Activated CD4-positive, alpha-beta memory T cell treated with anti-CD3 and anti-CD28 coated beads for 36 hours (primary cell): ENCODE results near the gene PEMT. TPM values are rescaled to one million over a fixed set of nuclear protein-coding genes. Genes with fewer than 3 reads are reported as not detected.
A peak's percentile ranks its signal among the peaks of the same experiment; 100 is the strongest.

ENCODE experiments used
- CTCF ChIA-PET: fragments of 350-600 bp; sonication (Branson Sonifier 250); formaldehyde crosslinking; loops from one replicate; lab custom pipeline; 2021; ENCODE audit warnings: antibody characterized with exemption, inconsistent platforms; lab: Charles Lee
- POLR2A ChIA-PET: fragments of 350-600 bp; sonication (Branson Sonifier 250); formaldehyde crosslinking; loops from one replicate; lab custom pipeline; 2021; ENCODE audit warnings: antibody characterized with exemption; lab: Charles Lee
- DNase-seq: peaks from one replicate; pipeline ENCODE4 v3.0.0-alpha.2; 2020
- H3K27ac Mint-ChIP-seq: one replicate; pipeline ENCODE4 v1.8.0; 2021; ENCODE audit warnings: mixed read lengths
- H3K27me3 Mint-ChIP-seq: one replicate; pipeline ENCODE4 v1.8.0; 2021; ENCODE audit warnings: mixed read lengths
- H3K36me3 Mint-ChIP-seq: one replicate; pipeline ENCODE4 v1.8.0; 2021; ENCODE audit warnings: mixed read lengths
- H3K4me1 Mint-ChIP-seq: one replicate; pipeline ENCODE4 v1.8.0; 2021; ENCODE audit warnings: low read depth, mixed read lengths
- H3K4me3 Mint-ChIP-seq: one replicate; pipeline ENCODE4 v1.8.0; 2021; ENCODE audit warnings: mild to moderate bottlenecking, mixed read lengths
- H3K9me3 Mint-ChIP-seq: one replicate; pipeline ENCODE4 v1.8.0; 2021; ENCODE audit warnings: mixed read lengths
- intact Hi-C: fragments of 100-400 bp; cut with micrococcal nuclease; formaldehyde crosslinking; loops from one replicate; pipeline ENCODE4 v1.15.1; 2023
- total RNA-seq, 2 experiments: library from RNA; stranded (reverse); gene quantifications; one replicate each; pipeline ENCODE4 v1.2.3, GENCODE V29; 2021

PEMT gene
- total RNA-seq, 2 experiments from 2014 or later = 38.3 to 41.1 TPM

GRCh38 chr17:17497845-17498520 is 93.5 kb downstream of the PEMT start:
- Mint-ChIP-seq H3K4me3 (no peak overlapping the region), H3K36me3 (no peaks in the 10 kb centered on the region), H3K9me3 (no peaks in the 10 kb centered on the region), H3K4me1 (peaks cover 16% of the 10 kb centered on the region), H3K27ac (no peak overlapping the region), H3K27me3 (peaks cover 7% of the 10 kb centered on the region)
- ChIA-PET POLR2A (no interaction called here), CTCF (interaction anchor here (0.6 to 4.2 kb wide), 15 partner anchors 8 to 421 kb away, joined by 3 to 87 read pairs (median 12); partner anchors contain the start of genes COPS3 and MED9)
- intact Hi-C loops = loop anchor here (1.0 to 5.0 kb wide), 4 partner anchors 21 to 142 kb away; partner anchors contain the start of genes MED9 and PEMT
- no peak for DNase-seq

DNA sequence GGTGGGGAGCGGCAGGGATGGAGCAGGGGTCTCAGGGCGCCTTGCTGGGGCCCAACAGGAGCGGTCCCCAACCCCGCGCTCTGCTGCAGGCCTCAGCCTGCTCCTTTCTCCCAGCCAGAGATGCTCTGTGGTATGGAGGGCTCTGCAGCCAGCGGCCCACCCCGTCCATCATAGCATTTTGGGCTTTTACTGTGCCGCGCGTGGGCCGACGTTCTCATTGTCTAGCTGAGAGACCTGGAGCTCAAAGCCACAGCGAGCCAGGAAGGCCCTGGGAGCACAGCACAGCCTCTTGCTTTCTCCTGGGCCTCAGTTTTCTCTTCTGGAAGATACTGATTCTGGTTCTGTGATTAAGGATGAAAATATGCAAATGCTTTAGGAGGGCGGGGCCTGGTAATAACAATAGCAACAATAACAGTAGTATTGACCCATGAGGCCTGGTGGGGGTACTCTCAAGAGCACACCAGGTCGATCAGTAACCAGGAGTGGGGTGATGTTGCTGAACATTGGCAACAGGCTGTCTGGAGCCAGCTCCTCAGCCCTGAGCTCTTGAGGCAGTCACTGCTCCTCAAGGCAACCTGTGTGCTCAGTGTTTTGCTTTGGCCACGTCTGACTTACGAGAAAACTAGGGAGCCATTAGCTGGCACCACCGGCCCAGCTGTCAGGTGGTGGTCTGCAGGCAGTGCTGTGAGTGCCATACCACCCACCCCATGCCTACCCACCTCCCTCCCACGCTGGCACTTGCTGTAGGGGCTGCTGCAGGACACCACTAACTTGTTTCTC is 94.3 kb downstream of the PEMT start:
- H3K4me3 Mint-ChIP-seq = no peak overlapping the region
- ChIA-PET CTCF (interaction anchor here (0.6 to 4.2 kb wide), 42 partner anchors 9 to 536 kb away, joined by 3 to 87 read pairs (median 5); partner anchors contain the start of genes COPS3, MED9 and PEMT), POLR2A (interaction anchor here (0.8 to 1.6 kb wide), 3 partner anchors 93 to 140 kb away, joined by 3 to 9 read pairs (median 4); no protein-coding TSS in a partner anchor)
- intact Hi-C loops = loop anchor here (1.0 to 5.0 kb wide), 4 partner anchors 20 to 141 kb away; partner anchors contain the start of genes MED9 and PEMT
- no peaks in the 10 kb centered on the region for H3K36me3 Mint-ChIP-seq
- no peak for DNase-seq
- H3K27me3 Mint-ChIP-seq = peaks cover 7% of the 10 kb centered on the region
- no peaks in the 10 kb centered on the region for H3K9me3 Mint-ChIP-seq
- H3K4me1 Mint-ChIP-seq = peaks cover 16% of the 10 kb centered on the region
- no peak overlapping the region for H3K27ac Mint-ChIP-seq

- Mint-ChIP-seq H3K36me3 (peaks cover 3% of the 10 kb centered on the region), H3K27me3 (peaks cover 7% of the 10 kb centered on the region), H3K4me3 (peak within 1 kb of the TSS; percentile 62)
Observed at GRCh38 chr17:17496189-17497064, 95.1 kb downstream of the PEMT start, which contains the start of gene RASD1. Gene RASD1, minus strand, starts transcription at chr17:17496395. Its CDS starts 214 bp downstream, at chr17:17496181.

DNA sequence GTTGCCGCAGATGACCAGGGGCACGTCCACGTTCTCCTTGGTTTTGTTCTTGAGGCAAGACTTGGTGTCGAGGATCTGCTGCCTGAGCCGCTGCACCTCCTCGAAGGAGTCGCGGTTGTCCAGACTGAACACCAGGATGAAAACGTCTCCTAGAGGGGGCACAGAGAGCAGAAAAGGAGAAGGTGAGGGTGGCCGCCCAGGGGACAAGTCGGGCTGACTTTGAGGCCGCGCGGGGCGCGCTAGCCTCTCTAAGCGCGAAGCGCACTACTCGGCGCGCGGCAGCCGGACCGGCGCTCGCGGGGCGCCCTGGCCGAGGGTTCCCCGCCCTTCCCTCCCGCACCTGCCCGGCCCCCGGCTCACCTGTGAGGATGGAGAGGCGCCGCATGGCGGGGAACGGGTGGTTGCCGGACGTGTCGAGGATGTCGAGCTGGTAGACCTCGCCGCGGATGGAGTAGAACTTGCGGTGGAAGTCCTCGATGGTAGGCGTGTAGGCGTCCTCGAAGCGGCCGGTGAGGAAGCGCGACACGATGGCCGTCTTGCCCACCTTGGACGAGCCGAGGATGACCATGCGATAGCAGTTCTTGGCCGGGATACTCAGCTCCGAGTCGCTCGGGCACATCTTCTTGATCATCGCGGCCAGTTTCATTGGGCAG is 95.8 kb downstream of the PEMT start:
- peaks cover 3% of the 10 kb centered on the region for H3K36me3 Mint-ChIP-seq
- peak; percentile 46 for DNase-seq
- no peak overlapping the region for H3K27ac Mint-ChIP-seq
- peaks cover 7% of the 10 kb centered on the region for H3K27me3 Mint-ChIP-seq
- peaks cover 16% of the 10 kb centered on the region for H3K4me1 Mint-ChIP-seq
- no peaks in the 10 kb centered on the region for H3K9me3 Mint-ChIP-seq
- ChIA-PET CTCF (interaction anchor here (0.6 to 4.2 kb wide), 19 partner anchors 11 to 1133 kb away, joined by 3 to 87 read pairs (median 12); partner anchors contain the start of gene PEMT), POLR2A (interaction anchor here (1.0 to 1.6 kb wide), 4 partner anchors 23 to 141 kb away, joined by 3 to 9 read pairs (median 4); partner anchors contain the start of gene PEMT)
- H3K4me3 Mint-ChIP-seq = peak overlapping the region; percentile 62
- intact Hi-C loops = loop anchor here (1.0 to 5.0 kb wide), 3 partner anchors 19 to 147 kb away; partner anchors contain the start of gene MED9

More at GRCh38 chr17:17496189-17497064, 95.1 kb downstream of the PEMT start, which contains the start of gene RASD1:
- Mint-ChIP-seq H3K9me3 (no peaks in the 10 kb centered on the region), H3K4me1 (peaks cover 16% of the 10 kb centered on the region), H3K27ac (no peak within 1 kb of the TSS)
- intact Hi-C loops = loop anchor here (1.0 to 5.0 kb wide), 5 partner anchors 20 to 146 kb away; partner anchors contain the start of genes MED9 and PEMT
- ChIA-PET CTCF (interaction anchor here (0.6 to 4.2 kb wide), 44 partner anchors 10 to 1133 kb away, joined by 3 to 87 read pairs (median 5); partner anchors contain the start of genes COPS3, MED9 and PEMT), POLR2A (interaction anchor here (0.8 to 1.6 kb wide), 6 partner anchors 24 to 142 kb away, joined by 3 to 9 read pairs (median 4); partner anchors contain the start of gene PEMT)
- peak; percentile 88 for DNase-seq

DNA sequence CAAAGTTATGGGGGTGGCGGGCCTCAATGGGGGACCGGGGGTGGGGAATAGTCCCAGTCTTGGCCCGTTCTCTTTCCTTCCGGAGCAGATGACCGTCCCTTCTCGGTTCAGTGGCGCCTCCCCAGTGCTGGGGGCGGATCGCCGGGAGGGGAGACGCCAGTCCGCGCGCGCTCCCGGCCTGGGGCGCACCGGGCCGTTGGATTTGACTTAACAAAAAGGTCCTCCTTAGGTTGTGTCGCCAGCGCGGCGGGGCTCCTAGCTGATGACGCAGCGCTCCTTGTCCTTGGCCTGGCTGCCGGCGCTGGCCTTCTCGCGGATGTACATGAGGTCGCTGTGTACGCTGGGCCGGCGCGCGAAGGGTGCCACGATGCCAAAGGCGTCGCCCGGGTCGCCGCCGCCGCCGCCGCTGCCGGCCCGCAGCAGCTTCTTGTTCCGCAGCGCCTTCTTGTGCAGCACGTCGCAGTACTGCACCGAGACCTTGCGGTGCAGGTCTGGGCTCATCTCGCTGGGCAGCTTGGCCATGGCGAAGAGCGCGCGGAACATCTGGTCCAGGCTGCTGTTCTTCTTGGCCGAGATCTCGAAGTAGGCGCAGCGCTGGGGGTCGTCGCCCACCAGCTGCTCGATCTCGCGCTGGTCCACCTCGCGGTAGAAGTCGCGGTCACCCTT is 96.5 kb downstream of the PEMT start:
- Mint-ChIP-seq H3K4me1 (peaks cover 16% of the 10 kb centered on the region), H3K36me3 (peaks cover 5% of the 10 kb centered on the region), H3K4me3 (peak overlapping the region; percentile 62), H3K27ac (no peak overlapping the region), H3K27me3 (peaks cover 7% of the 10 kb centered on the region), H3K9me3 (no peaks in the 10 kb centered on the region)
- ChIA-PET CTCF (interaction anchor here (0.6 to 3.1 kb wide), 4 partner anchors 11 to 147 kb away, joined by 3 to 87 read pairs (median 12); no protein-coding TSS in a partner anchor), POLR2A (no interaction called here)
- intact Hi-C loops = loop anchor here (5.0 kb wide), 1 partner anchor 72 kb away; no protein-coding TSS in a partner anchor
- DNase-seq = peak; percentile 26

DNA sequence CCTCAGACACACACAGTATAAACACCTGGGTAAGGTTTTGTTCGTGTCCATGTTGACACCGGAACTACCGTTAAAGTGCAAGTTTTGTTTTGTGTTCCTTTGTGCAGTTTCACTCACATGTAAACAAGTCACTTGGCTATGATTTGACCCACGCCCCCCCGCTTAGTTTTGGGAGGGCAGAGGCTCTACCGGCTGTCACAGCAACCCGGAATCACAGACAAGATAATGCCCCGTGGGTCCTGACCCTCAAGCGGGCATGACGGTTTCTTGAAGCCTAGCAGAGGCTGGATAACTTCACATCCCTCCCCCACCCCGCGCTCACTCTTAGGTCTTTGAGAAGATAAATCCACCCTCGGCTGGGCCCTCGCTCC is 97.0 kb downstream of the PEMT start:
- peaks cover 16% of the 10 kb centered on the region for H3K4me1 Mint-ChIP-seq
- ChIA-PET CTCF (interaction anchor here (0.6 kb wide), 1 partner anchor 23 kb away, joined by 3 read pairs; no protein-coding TSS in a partner anchor), POLR2A (no interaction called here)
- peaks cover 5% of the 10 kb centered on the region for H3K36me3 Mint-ChIP-seq
- no peak for DNase-seq
- peaks cover 7% of the 10 kb centered on the region for H3K27me3 Mint-ChIP-seq
- intact Hi-C loops = no loop called here
- no peak overlapping the region for H3K4me3 Mint-ChIP-seq
- H3K9me3 Mint-ChIP-seq = no peaks in the 10 kb centered on the region
- no peak overlapping the region for H3K27ac Mint-ChIP-seq

GRCh38 chr17:17493986-17494466 is 97.5 kb downstream of the PEMT start:
- Mint-ChIP-seq H3K36me3 (peaks cover 6% of the 10 kb centered on the region), H3K9me3 (no peaks in the 10 kb centered on the region), H3K4me1 (peaks cover 16% of the 10 kb centered on the region), H3K4me3 (no peak overlapping the region), H3K27ac (no peak overlapping the region), H3K27me3 (peaks cover 7% of the 10 kb centered on the region)
- ChIA-PET CTCF (no interaction called here), POLR2A (no interaction called here)
- DNase-seq = no peak
- intact Hi-C loops = no loop called here

DNA sequence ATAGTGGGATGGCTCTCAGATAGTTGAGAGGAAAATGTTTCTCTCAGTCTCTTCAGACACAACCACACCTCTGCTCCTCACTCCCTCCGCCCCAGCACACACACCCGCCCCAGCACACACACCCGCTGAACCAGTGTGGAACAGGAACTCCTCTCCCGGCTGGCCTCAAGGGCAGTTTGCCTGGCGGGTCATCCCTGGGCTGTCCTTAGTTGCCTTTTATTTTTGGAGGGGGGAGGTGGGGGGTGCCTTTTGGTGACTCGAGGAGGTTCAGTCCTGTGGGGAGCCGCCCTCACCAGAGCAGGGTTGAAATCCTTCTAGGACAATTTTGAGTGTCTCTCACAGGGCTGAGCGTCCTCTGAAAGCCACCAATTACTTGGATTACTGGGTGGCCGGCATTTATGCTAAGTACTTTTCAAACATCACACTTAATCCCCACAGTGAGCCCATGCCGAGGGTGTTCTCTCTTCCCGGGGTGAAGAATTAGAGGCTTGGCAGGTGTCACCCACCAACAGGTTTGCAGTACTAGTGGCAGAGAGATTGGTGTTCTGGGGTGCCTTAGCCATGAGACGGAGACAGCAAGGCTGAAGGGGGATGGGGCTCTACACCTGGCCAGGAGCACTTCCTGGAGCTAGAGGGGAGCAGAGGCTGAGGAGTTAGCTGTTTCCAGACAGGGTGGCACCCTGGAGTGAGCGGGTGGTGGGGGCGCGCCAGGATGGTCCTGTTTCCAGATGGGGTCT is 98.1 kb downstream of the PEMT start:
- no peak for DNase-seq
- ChIA-PET POLR2A (no interaction called here), CTCF (no interaction called here)
- Mint-ChIP-seq H3K27ac (no peak overlapping the region), H3K4me1 (peaks cover 18% of the 10 kb centered on the region), H3K4me3 (no peak overlapping the region), H3K27me3 (peaks cover 7% of the 10 kb centered on the region), H3K36me3 (peaks cover 10% of the 10 kb centered on the region), H3K9me3 (no peaks in the 10 kb centered on the region)
- intact Hi-C loops = no loop called here

GRCh38 chr17:17492571-17492970 is 98.9 kb downstream of the PEMT start:
- intact Hi-C loops = no loop called here
- no peak for DNase-seq
- ChIA-PET CTCF (no interaction called here), POLR2A (no interaction called here)
- H3K27ac Mint-ChIP-seq = no peak overlapping the region
- no peak overlapping the region for H3K4me3 Mint-ChIP-seq
- H3K36me3 Mint-ChIP-seq = peaks cover 14% of the 10 kb centered on the region
- H3K27me3 Mint-ChIP-seq = peaks cover 7% of the 10 kb centered on the region
- H3K9me3 Mint-ChIP-seq = no peaks in the 10 kb centered on the region
- H3K4me1 Mint-ChIP-seq = peaks cover 22% of the 10 kb centered on the region
